ACC112 (cell line): Measurements from ENCODE around the gene C9orf40.

Experiments
- H2AFZ ChIP-seq: fragments of 200-600 bp; sonication (generic); one replicate; pipeline ENCODE4 v1.6.0; 2017; ENCODE audit warnings: antibody characterized with exemption, low read length; ENCODE audit not compliant: unreplicated experiment
- H3K27ac ChIP-seq: fragments of 200-600 bp; sonication (generic); 2 replicates; pipeline ENCODE4 v1.5.1; 2014; ENCODE audit warnings: low read depth, mild to moderate bottlenecking, antibody characterized with exemption, low read length, moderate library complexity
- H3K27me3 ChIP-seq: fragments of 200-600 bp; sonication (generic); 2 replicates; pipeline ENCODE4 v1.6.1; 2014; ENCODE audit warnings: mild to moderate bottlenecking, antibody characterized with exemption, low read length, moderate library complexity, mixed read lengths; ENCODE audit not compliant: insufficient read depth
- H3K36me3 ChIP-seq: fragments of 200-600 bp; sonication (generic); 2 replicates; pipeline ENCODE4 v1.6.1; 2016; ENCODE audit warnings: mild to moderate bottlenecking, antibody characterized with exemption, low read length, moderate library complexity, mixed read lengths; ENCODE audit not compliant: insufficient read depth
- H3K4me1 ChIP-seq: fragments of 200-600 bp; sonication (generic); one replicate; pipeline ENCODE4 v1.6.1; 2016; ENCODE audit warnings: low read length, mixed read lengths; ENCODE audit not compliant: insufficient read depth, unreplicated experiment, control insufficient read depth
- H3K4me3 ChIP-seq: fragments of 200-600 bp; sonication (generic); 2 replicates; pipeline ENCODE4 v1.5.1; 2014; ENCODE audit warnings: mild to moderate bottlenecking, low read depth, low read length
- H3K79me2 ChIP-seq: fragments of 200-600 bp; sonication (generic); one replicate; pipeline ENCODE4 v1.6.0; 2016; ENCODE audit warnings: low read length; ENCODE audit not compliant: control insufficient read depth, unreplicated experiment, insufficient read depth

C9orf40 gene

GRCh38 chr9:74942801-74943200, 9.9 kb downstream of the C9orf40 start:
- H3K79me2 ChIP-seq, result no peaks in the 10 kb centered on the region
- no peak overlapping the region for H2AFZ ChIP-seq
- H3K36me3 ChIP-seq, result no peaks in the 10 kb centered on the region
- H3K27me3 ChIP-seq, result no peaks in the 10 kb centered on the region
- no peak overlapping the region for H3K27ac ChIP-seq
- H3K4me3 ChIP-seq, result no peak overlapping the region
- peaks cover 7% of the 10 kb centered on the region for H3K4me1 ChIP-seq

GRCh38 chr9:74940600-74940999, 12.1 kb downstream of the C9orf40 start:
- H2AFZ ChIP-seq, result no peak overlapping the region
- H3K4me3 ChIP-seq, result no peak overlapping the region
- H3K4me1 ChIP-seq, result peaks cover 7% of the 10 kb centered on the region
- no peak overlapping the region for H3K27ac ChIP-seq
- H3K36me3 ChIP-seq, result no peaks in the 10 kb centered on the region
- H3K27me3 ChIP-seq, result no peaks in the 10 kb centered on the region
- no peaks in the 10 kb centered on the region for H3K79me2 ChIP-seq

- no peak overlapping the region for H3K27ac ChIP-seq
- no peak overlapping the region for H3K4me3 ChIP-seq
- H3K27me3 ChIP-seq, result 0 out of 2 replicates have a peak, but pooled peaks cover 7% of the 10 kb centered on the region
- no peak overlapping the region for H2AFZ ChIP-seq
- no peaks in the 10 kb centered on the region for H3K36me3 ChIP-seq
- no peaks in the 10 kb centered on the region for H3K4me1 ChIP-seq
- no peaks in the 10 kb centered on the region for H3K79me2 ChIP-seq
Observed at GRCh38 chr9:74935008-74935407, 17.7 kb downstream of the C9orf40 start.

GRCh38 chr9:74921737-74922136, 31.0 kb downstream of the C9orf40 start:
- H3K4me1 ChIP-seq, result no peaks in the 10 kb centered on the region
- no peaks in the 10 kb centered on the region for H3K36me3 ChIP-seq
- H3K4me3 ChIP-seq, result no peak overlapping the region
- no peaks in the 10 kb centered on the region for H3K79me2 ChIP-seq
- no peak overlapping the region for H3K27ac ChIP-seq
- no peaks in the 10 kb centered on the region for H3K27me3 ChIP-seq
- H2AFZ ChIP-seq, result no peak overlapping the region

GRCh38 chr9:74920944-74921626, 31.6 kb downstream of the C9orf40 start:
- H2AFZ ChIP-seq, result no peak overlapping the region
- H3K27ac ChIP-seq, result no peak overlapping the region
- H3K27me3 ChIP-seq, result no peaks in the 10 kb centered on the region
- no peaks in the 10 kb centered on the region for H3K4me1 ChIP-seq
- H3K36me3 ChIP-seq, result no peaks in the 10 kb centered on the region
- no peaks in the 10 kb centered on the region for H3K79me2 ChIP-seq
- no peak overlapping the region for H3K4me3 ChIP-seq

- H3K79me2 ChIP-seq, result no peaks in the 10 kb centered on the region
- H3K4me3 ChIP-seq, result no peak overlapping the region
- H3K27me3 ChIP-seq, result peaks cover 4% of the 10 kb centered on the region
- H3K27ac ChIP-seq, result no peak overlapping the region
- no peaks in the 10 kb centered on the region for H3K36me3 ChIP-seq
- no peaks in the 10 kb centered on the region for H3K4me1 ChIP-seq
- H2AFZ ChIP-seq, result no peak overlapping the region
Observed at GRCh38 chr9:74910036-74910435, 42.7 kb downstream of the C9orf40 start.

- H3K36me3 ChIP-seq, result no peaks in the 10 kb centered on the region
- H3K4me3 ChIP-seq, result no peak overlapping the region
- H2AFZ ChIP-seq, result no peak overlapping the region
- peaks cover 4% of the 10 kb centered on the region for H3K27me3 ChIP-seq
- no peaks in the 10 kb centered on the region for H3K79me2 ChIP-seq
- no peaks in the 10 kb centered on the region for H3K4me1 ChIP-seq
- H3K27ac ChIP-seq, result no peak overlapping the region
Observed at GRCh38 chr9:74908665-74909064, 44.0 kb downstream of the C9orf40 start.

- H3K4me3 ChIP-seq, result no peak overlapping the region
- no peaks in the 10 kb centered on the region for H3K79me2 ChIP-seq
- no peak overlapping the region for H3K27ac ChIP-seq
- H2AFZ ChIP-seq, result no peak overlapping the region
- no peaks in the 10 kb centered on the region for H3K36me3 ChIP-seq
- H3K4me1 ChIP-seq, result no peaks in the 10 kb centered on the region
- H3K27me3 ChIP-seq, result peaks cover 4% of the 10 kb centered on the region
Observed at GRCh38 chr9:74907085-74907484, 45.6 kb downstream of the C9orf40 start.

- no peaks in the 10 kb centered on the region for H3K36me3 ChIP-seq
- no peak overlapping the region for H2AFZ ChIP-seq
- no peak overlapping the region for H3K27ac ChIP-seq
- H3K4me3 ChIP-seq, result no peak overlapping the region
- no peaks in the 10 kb centered on the region for H3K4me1 ChIP-seq
- H3K27me3 ChIP-seq, result peaks cover under 1% of the 10 kb centered on the region
- H3K79me2 ChIP-seq, result no peaks in the 10 kb centered on the region
Observed at GRCh38 chr9:74901001-74901400, 51.7 kb downstream of the C9orf40 start.
